ACHN (cell line): ENCODE measurements around the gene GLIS1.

Experiments used
- DNase-seq: peaks from one replicate; pipeline ENCODE4 v3.0.0-alpha.2; 2015
- in situ Hi-C: cut with HindIII; loops from 2 replicates; pipeline ENCODE4 v1.10.0; 2017; ENCODE audit warnings: low sequenced_read_pairs, low pct_ligation_motif_present, low pct_unique_long_range_greater_than_20kb

The GLIS1 gene

GRCh38 chr1:53465023-53465957 is 273.7 kb downstream of the GLIS1 start:
- in situ Hi-C loops = loop anchor here (25.0 kb wide), 1 partner anchor 297 kb away; no protein-coding TSS in a partner anchor

GRCh38 chr1:53463961-53464899 is 274.7 kb downstream of the GLIS1 start:
- in situ Hi-C loops = loop anchor here (25.0 kb wide), 1 partner anchor 298 kb away; no protein-coding TSS in a partner anchor
- DNase-seq = no peak

More at GRCh38 chr1:53465023-53465957, 273.7 kb downstream of the GLIS1 start:
- no peak for DNase-seq

- no peak for DNase-seq
- in situ Hi-C loops = loop anchor here (25.0 kb wide), 1 partner anchor 299 kb away; no protein-coding TSS in a partner anchor
Observed at GRCh38 chr1:53462769-53463501, 276.0 kb downstream of the GLIS1 start.

- no peak for DNase-seq
- in situ Hi-C loops = loop anchor here (25.0 kb wide), 1 partner anchor 300 kb away; no protein-coding TSS in a partner anchor
Observed at GRCh38 chr1:53462193-53462592, 276.8 kb downstream of the GLIS1 start.

GRCh38 chr1:53461323-53462044 is 277.5 kb downstream of the GLIS1 start:
- in situ Hi-C loops = loop anchor here (25.0 kb wide), 1 partner anchor 301 kb away; no protein-coding TSS in a partner anchor
- DNase-seq = no peak

- DNase-seq = no peak
- in situ Hi-C loops = loop anchor here (25.0 kb wide), 1 partner anchor 302 kb away; no protein-coding TSS in a partner anchor
Observed at GRCh38 chr1:53460666-53461322, 278.2 kb downstream of the GLIS1 start.

- no peak for DNase-seq
- in situ Hi-C loops = loop anchor here (25.0 kb wide), 1 partner anchor 302 kb away; no protein-coding TSS in a partner anchor
Observed at GRCh38 chr1:53460211-53460634, 278.7 kb downstream of the GLIS1 start.

- DNase-seq = no peak
- in situ Hi-C loops = loop anchor here (25.0 kb wide), 1 partner anchor 303 kb away; no protein-coding TSS in a partner anchor
Observed at GRCh38 chr1:53459321-53460175, 279.4 kb downstream of the GLIS1 start, which contains the start of gene DMRTB1. Gene DMRTB1, plus strand, starts transcription at chr1:53459399. Its CDS starts 55 bp downstream, at chr1:53459454.

GRCh38 chr1:53458634-53459033 is 280.3 kb downstream of the GLIS1 start:
- DNase-seq = no peak
- in situ Hi-C loops = loop anchor here (25.0 kb wide), 1 partner anchor 304 kb away; no protein-coding TSS in a partner anchor
